HFF-Myc (cell line): ENCODE results near the gene PAX3.

Experiments used
- DNase-seq: peaks from one replicate; pipeline ENCODE4 v3.0.0-alpha.2; 2011; ENCODE audit warnings: low read depth; ENCODE audit errors: extremely low read depth
- H3K4me3 ChIP-seq: replicated peaks from 2 replicates; pipeline ENCODE4 v1.5.1; 2011; ENCODE audit warnings: low read depth, mild to moderate bottlenecking, control low read depth, low read length
- CTCF ChIP-seq: IDR thresholded peaks from 2 replicates; pipeline ENCODE4 v1.5.1; 2012; ENCODE audit warnings: mild to moderate bottlenecking, low read depth, low read length, control low read depth; ENCODE audit errors: missing control alignments

Gene PAX3

GRCh38 chr2:222298311-222299150 lies at the start of gene PAX3:
Gene PAX3 (minus strand): TSS chr2:222298998. CDS start chr2:222298615, 383 bp downstream.
- TF ChIP-seq CTCF, result no peak
- DNase-seq, result no peak
- H3K4me3 ChIP-seq, result peak within 1 kb of the TSS; percentile 53

DNA sequence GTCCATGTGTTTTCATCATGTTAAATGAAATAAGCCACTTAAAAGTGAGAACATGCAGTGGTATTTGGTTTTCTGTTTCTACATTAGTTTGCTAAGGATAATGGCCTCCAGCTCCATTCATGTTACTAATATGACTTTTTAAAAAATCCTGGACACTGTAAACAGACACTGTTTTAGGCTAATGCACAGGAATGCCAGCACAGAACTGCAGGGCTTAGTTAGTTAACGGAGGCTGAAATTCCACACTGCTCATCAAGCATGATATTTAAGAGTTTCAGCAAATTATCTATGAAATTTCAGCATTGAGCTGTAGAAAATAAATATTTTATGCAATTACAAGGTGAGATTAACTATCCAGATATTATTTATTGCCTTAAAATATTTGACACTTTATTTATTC lies 42.5 kb upstream of the PAX3 start:
- TF ChIP-seq CTCF, result no peak
- DNase-seq, result no peak
- H3K4me3 ChIP-seq, result no peak overlapping the region

DNA sequence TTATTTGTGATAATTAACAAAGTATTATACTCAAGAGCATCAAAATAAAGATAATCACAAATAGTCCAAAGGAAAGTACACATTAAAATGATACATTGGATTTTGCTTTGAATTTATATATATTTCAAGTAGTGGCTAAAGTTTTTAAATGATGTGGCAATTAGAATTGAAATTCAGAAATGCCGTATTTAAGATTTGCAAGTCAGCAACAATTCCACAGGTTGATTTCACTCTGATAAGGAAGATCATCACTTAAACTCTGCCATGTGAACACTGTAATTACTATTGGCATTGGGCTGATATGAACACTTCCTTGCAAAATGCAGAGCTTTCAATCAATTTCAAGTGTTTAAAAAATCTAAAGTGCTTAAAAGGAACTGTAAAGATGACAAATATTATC lies 39.6 kb upstream of the PAX3 start:
- no peak overlapping the region for H3K4me3 ChIP-seq
- TF ChIP-seq CTCF, result no peak
- no peak for DNase-seq

- H3K4me3 ChIP-seq, result no peak overlapping the region
- no peak for DNase-seq
- no peak for TF ChIP-seq CTCF
Measured at GRCh38 chr2:222336931-222337330, 38.1 kb upstream of the PAX3 start.

DNA sequence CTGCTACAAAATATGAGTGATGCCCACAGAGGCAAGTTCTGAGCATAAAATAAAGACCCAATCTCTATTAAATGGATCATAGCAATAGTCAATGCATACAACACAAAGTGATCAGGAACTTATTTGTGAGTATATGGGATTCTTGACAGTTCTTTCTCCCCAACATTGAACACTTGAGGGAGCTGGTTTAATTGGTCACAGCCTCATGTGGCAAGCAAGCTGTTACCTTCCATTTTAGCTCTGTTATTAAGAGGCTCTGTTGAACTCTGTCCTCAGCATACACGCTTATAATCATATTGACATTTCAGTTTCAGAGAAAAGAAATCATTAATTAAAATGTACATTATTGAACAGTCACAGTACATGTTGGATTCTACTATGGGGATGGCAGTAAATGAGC lies 37.6 kb upstream of the PAX3 start:
- DNase-seq, result no peak
- H3K4me3 ChIP-seq, result no peak overlapping the region
- TF ChIP-seq CTCF, result no peak

GRCh38 chr2:222334914-222335313 lies 36.1 kb upstream of the PAX3 start:
- no peak overlapping the region for H3K4me3 ChIP-seq
- no peak for TF ChIP-seq CTCF
- no peak for DNase-seq

DNA sequence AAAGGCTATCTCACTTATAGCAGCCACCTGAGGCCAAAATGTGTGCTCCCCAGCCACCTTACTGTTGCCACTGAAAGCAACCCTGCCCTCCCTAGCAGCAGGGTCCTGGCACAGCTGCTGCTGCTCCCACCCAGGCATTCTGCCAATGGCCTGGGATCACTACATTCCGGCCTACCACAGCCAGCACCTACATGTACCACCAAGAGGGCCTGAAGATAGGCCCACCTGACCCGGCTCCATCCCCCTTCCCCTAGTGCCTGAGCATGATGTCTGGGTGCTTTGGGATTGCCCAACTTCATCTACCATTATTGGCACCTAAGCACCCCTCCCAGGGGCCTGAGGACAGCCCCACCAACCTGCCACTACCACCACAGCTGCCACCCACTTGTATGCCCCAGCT lies 34.6 kb upstream of the PAX3 start:
- H3K4me3 ChIP-seq, result no peak overlapping the region
- DNase-seq, result no peak
- TF ChIP-seq CTCF, result no peak
